Aorta (tissue), 5 donors: ENCODE results near the gene EPHA6. TPM values are rescaled to one million over a fixed set of nuclear protein-coding genes. Genes with fewer than 3 reads are reported as not detected.

ENCODE experiments used
- ATAC-seq: fragments of 200-7000 bp; cut with Tn5 transposase; one replicate; pipeline ENCODE4 v1.9.1; 2022; ENCODE audit warnings: moderate library complexity; ENCODE audit not compliant: low FRiP score
- DNase-seq, 2 donors: peaks; one replicate each; pipeline ENCODE4 v3.0.0-alpha.2; 2020
- H3K27ac ChIP-seq, 2 donors: one replicate each; pipeline ENCODE4 v1.5.1; 2013; ENCODE audit warnings: low read length in 2 of 2, mild to moderate bottlenecking in 2 of 2, moderate library complexity in 2 of 2, control low read depth in 1 of 2, inconsistent platforms in 1 of 2, low read depth in 1 of 2
- H3K27me3 ChIP-seq, 2 donors: one replicate each; pipeline ENCODE4 v1.6.1; 2013; ENCODE audit warnings: control low read depth in 1 of 2, low read length in 1 of 2, mild to moderate bottlenecking in 1 of 2, moderate library complexity in 1 of 2; ENCODE audit not compliant: insufficient read depth in 2 of 2, control insufficient read depth in 1 of 2
- H3K36me3 ChIP-seq, 2 donors: one replicate each; pipeline ENCODE4 v1.6.1; 2013; ENCODE audit warnings: control low read depth in 1 of 2, low read length in 1 of 2, mild to moderate bottlenecking in 1 of 2; ENCODE audit not compliant: insufficient read depth in 2 of 2, control insufficient read depth in 1 of 2
- H3K4me1 ChIP-seq, 2 donors: one replicate each; pipeline ENCODE4 v1.6.1; 2013; ENCODE audit warnings: low read length in 2 of 2, control low read depth in 1 of 2, mild to moderate bottlenecking in 1 of 2, moderate library complexity in 1 of 2; ENCODE audit not compliant: insufficient read depth in 2 of 2, control insufficient read depth in 1 of 2
- H3K4me3 ChIP-seq, 2 donors: one replicate each; pipeline ENCODE4 v1.5.1; 2013; ENCODE audit warnings: low read length in 2 of 2, control low read depth in 1 of 2, mild to moderate bottlenecking in 1 of 2
- H3K9me3 ChIP-seq: one replicate; pipeline ENCODE4 v1.6.1; 2013; ENCODE audit warnings: mild to moderate bottlenecking, low read length; ENCODE audit not compliant: control insufficient read depth
- WGBS, 2 donors: extraction: QIAGEN DNeasy Blood & Tissue Kit; methylation state at CpG; one replicate each; pipeline ENCODE4 v1.1.7; 2013; 5-methylcytosine and 5-hydroxymethylcytosine counted together
- intact Hi-C, 2 donors: fragments of 100-400 bp; cut with DNase I; formaldehyde crosslinking; loops; one replicate each; pipeline versions ENCODE4 v1.14.2 to v1.15.0; 2022
- polyA plus RNA-seq, 2 donors: library from polyadenylated mRNA; stranded (reverse); fragments of 200-250 nt; gene quantifications; one replicate each; pipeline ENCODE4 v1.2.3, GENCODE V29; 2013
- total RNA-seq, 2 donors: library from RNA; stranded (reverse); fragmentation: NEBNext Ultra II Directional; extraction: Animal tissue kit (Norgen Biotek cat#: 25700); gene quantifications; one replicate each; pipeline ENCODE4 v1.2.1, GENCODE V29; 2021
- donor health status: healthy with polysubstance abuse.
- donor health status: Bipolar disorder and iron deficiency.
- donor health status: DM: no; HTN: no; CAD: no.
- donor health status: DM: no; HTN: no; CAD: no.
- donor health status: DM: yes; HTN: yes; CAD: no.

EPHA6 gene
- total and polyA plus RNA-seq, 4 donors = 0.33 to 2.8 (median 1.8) TPM; not detected in 1

DNA sequence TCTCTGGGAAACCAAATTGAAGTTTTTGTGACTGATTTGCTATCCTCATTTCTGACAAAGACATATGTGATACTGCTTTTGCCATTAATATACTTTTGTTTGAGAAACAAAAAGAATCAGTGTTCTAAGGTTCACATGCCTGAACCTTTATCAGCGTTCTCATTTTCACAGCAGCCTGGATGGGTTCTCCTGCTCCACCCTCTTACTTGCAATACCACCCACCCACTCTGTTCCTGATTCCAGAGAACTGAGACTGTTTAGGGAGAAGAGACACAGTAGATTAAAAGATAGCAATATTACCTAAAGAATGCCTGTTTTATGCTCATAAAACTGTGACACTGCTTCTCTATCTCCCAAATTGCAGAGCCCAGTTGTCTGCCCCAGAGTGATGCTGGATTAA lies 924.4 kb downstream of the EPHA6 start:
- intact Hi-C loops = no loop called here
- Histone ChIP-seq H3K4me3 (no peak overlapping the region), H3K27ac (no peak overlapping the region), H3K27me3 (no peaks in the 10 kb centered on the region), H3K4me1 (no peaks in the 10 kb centered on the region), H3K9me3 (no peaks in the 10 kb centered on the region), H3K36me3 (no peaks in the 10 kb centered on the region)
- WGBS, 2 donors = 56 to 65% methylated on average over 1 of the region's 1 CpG
- DNase-seq (no peak), ATAC-seq (no peak)

DNA sequence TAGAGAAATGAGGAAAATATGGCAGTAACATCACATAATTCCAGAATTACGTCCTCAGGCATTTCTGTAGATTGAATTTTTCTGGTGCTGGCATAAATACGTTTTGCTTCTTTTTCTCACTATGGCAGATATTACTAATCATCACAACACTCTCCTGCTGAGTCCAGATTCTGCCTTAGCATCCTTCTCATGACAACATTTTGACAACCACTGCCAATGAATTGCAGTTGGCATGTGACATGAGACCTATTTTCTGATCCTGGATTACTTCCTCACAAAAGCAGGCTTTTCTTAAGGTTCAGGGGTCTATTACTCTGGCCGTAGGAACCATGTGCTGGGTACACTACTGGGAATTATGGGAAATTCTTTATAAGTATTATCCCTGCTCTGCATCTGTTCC lies 927.6 kb downstream of the EPHA6 start:
- Histone ChIP-seq H3K4me1 (no peaks in the 10 kb centered on the region), H3K4me3 (no peak overlapping the region), H3K9me3 (no peaks in the 10 kb centered on the region), H3K27ac (no peak overlapping the region), H3K27me3 (no peaks in the 10 kb centered on the region), H3K36me3 (no peaks in the 10 kb centered on the region)
- 70 to 74% methylated on average over 3 of the region's 3 CpGs for WGBS, 2 donors
- ATAC-seq (no peak), DNase-seq (no peak)
- intact Hi-C loops = no loop called here

DNA sequence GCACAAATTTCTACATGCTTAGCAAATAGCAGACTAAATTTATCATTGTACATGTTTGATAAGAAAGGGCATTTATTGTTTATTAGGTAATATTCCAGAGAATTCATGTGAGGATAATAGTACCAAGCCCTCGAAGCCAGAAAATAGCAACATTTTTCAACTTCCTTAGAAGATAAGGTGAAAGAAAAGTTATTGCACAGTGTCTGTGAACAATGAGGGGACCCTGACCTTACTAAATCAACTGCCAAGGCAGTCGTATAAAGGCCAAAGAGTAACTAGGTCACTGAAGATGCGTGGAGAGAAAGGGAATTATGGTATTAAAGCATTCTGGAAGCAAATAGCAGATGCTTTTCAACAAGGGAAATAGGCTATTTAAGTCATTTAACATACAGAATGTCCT lies 929.9 kb downstream of the EPHA6 start:
- intact Hi-C loops = no loop called here
- ATAC-seq = no peak

DNA sequence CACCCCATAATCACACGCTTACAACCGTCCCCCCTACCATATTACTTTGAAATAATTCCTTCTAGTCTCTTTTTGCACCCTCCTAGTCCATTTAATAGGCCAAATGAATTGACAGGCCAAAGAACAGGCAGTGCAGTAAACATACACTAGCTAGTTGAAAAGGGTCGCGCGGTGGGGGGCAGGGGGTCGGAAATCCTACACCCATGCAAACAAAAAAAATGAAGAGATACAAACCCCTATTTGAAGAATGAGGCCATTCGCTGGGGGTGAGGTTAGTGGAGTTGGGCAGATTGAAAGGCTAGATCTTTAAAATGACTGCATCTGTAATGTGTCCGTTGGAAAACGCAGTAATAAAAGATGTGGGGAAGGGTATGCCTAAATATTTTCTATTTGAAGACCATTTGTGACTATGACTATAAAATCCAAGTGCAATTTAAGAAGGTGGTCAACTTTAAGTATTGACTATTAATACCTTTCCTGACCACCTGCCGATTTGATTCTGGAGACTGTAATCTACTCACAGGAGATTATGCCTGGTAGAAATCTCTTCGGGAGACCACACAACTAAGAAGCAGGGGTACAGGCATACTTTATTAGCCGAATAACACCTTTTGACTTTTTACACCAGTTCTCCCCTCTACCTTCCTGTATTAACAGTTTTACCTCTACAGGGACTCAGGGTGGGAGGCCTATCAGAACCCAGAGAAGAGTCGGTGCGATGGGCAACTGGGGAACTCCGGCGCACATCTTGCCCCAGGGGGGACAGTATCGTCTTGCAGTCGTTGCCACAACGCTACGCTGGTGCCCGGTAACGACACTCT lies 949.4 kb downstream of the EPHA6 start:
- DNase-seq (no peak), ATAC-seq (peak; percentile 78)
- H3K4me3 ChIP-seq = peak overlapping the region; percentile 52 to 73
- no peaks in the 10 kb centered on the region for H3K27me3 ChIP-seq
- intact Hi-C loops = no loop called here
- no peaks in the 10 kb centered on the region for H3K4me1 ChIP-seq
- H3K9me3 ChIP-seq = no peaks in the 10 kb centered on the region
- no peaks in the 10 kb centered on the region for H3K36me3 ChIP-seq
- 19 to 22% methylated on average over 22 of the region's 22 CpGs for WGBS, 2 donors
- H3K27ac ChIP-seq = no peak overlapping the region

More for the DNA sequence above, 929.9 kb downstream of the EPHA6 start:
- Histone ChIP-seq H3K9me3 (no peaks in the 10 kb centered on the region), H3K4me1 (no peaks in the 10 kb centered on the region), H3K27me3 (no peaks in the 10 kb centered on the region), H3K36me3 (no peaks in the 10 kb centered on the region), H3K27ac (no peak overlapping the region), H3K4me3 (no peak overlapping the region)
- 36 to 47% methylated on average over 3 of the region's 3 CpGs for WGBS, 2 donors
- DNase-seq = no peak

DNA sequence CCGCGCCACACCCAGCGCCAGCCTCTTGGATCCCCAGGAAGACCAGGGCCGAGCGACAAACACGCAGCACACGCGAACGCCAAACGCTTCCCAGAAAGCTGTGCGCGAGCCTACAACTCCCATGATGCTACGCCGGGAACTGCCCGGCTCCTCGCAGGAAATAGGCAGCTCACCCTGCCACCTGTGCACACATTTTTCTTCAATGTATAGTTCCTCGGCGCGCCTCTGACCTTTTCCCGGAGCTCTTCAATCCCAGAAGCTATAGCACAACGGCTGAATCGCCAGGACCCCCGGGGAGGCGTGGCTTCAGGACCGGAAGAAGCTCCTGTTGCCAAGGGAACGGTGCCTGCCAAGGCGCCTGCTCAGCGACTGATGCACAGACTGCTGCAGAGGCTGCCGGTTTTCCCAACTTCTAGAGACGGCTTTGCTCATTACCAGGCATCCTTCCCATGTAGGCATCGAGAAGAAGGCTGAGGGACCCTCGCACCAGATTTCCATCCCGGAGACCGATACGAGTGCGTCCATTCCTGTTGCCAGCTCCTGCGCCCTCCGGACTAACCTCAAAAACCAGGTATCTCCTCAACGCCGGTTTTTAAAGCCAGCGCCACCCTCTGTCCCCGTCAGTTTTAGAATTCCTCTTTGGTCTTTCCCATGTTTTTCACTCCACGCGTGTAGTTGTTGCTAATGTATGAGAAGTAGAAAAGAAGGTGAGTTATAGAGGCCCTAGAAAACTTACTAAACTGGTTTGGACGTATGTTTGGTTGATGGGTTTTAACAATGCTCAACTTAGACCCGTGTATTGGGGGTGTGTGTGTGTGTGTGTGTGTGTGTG lies 950.2 kb downstream of the EPHA6 start, which contains the start of gene ARL6:
Gene ARL6, plus strand, starts transcription at position 352 of the 832 bp plus-strand sequence. CDS start 3,350 bp downstream, outside the sequence.
- Histone ChIP-seq H3K9me3 (no peaks in the 10 kb centered on the region), H3K27ac (no peak within 1 kb of the TSS), H3K4me1 (no peaks in the 10 kb centered on the region), H3K27me3 (no peaks in the 10 kb centered on the region), H3K36me3 (no peaks in the 10 kb centered on the region), H3K4me3 (peak within 1 kb of the TSS; percentile 52 to 73)
- 0% methylated on average over 46 of the region's 46 CpGs for WGBS, 2 donors
- DNase-seq (peak; percentile 89 to 93), ATAC-seq (peak; percentile 96)
- intact Hi-C loops = no loop called here

DNA sequence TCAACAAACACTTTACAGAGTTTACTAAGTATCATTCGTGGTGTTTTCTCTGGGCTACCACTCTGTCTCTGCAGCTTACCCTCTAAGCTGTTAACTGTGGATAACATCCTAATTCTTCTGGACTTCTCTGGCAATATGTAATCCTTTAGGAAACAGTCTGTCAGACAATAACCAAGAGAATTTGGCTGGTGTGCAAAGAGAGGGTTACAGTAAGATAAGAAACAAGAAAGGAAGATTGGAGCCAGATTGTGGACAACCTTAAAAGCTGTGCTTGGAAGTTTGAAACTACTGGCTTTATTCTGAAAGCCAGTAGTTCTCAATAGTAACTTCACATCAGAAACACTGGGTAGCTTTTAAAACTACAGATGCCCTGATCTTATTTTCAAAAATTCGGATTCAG lies 950.9 kb downstream of the EPHA6 start:
- Histone ChIP-seq H3K27me3 (no peaks in the 10 kb centered on the region), H3K4me1 (no peaks in the 10 kb centered on the region), H3K27ac (no peak overlapping the region), H3K36me3 (no peaks in the 10 kb centered on the region), H3K4me3 (peak overlapping the region; percentile 36 to 52), H3K9me3 (no peaks in the 10 kb centered on the region)
- intact Hi-C loops = no loop called here
- DNase-seq = no peak
- ATAC-seq = no peak
- 20 to 24% methylated on average over 2 of the region's 2 CpGs for WGBS, 2 donors

DNA sequence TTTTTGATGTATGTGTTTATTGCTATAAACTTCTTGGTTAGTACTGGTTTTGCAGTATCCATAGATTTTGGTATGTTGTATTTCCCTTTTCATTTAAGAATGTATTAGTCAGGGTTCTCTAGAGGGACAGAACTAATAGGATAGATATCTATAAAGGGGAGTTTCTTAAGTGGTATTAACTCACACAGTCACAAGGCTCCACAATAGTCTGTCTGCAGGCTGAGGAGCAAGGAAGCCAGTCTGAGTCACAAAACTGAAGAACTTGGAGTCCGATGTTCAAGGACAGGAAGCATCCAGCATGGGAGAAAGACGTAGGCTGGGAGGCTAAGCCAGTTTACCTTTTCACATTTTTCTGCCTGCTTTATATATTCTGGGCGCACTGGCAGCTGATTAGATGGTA lies 958.5 kb downstream of the EPHA6 start:
- Histone ChIP-seq H3K36me3 (no peaks in the 10 kb centered on the region), H3K27me3 (no peaks in the 10 kb centered on the region), H3K27ac (no peak overlapping the region), H3K4me1 (no peaks in the 10 kb centered on the region), H3K9me3 (no peaks in the 10 kb centered on the region), H3K4me3 (no peak overlapping the region)
- WGBS, 2 donors = 98 to 99% methylated on average over 3 of the region's 3 CpGs
- intact Hi-C loops = no loop called here
- DNase-seq (no peak), ATAC-seq (no peak)

DNA sequence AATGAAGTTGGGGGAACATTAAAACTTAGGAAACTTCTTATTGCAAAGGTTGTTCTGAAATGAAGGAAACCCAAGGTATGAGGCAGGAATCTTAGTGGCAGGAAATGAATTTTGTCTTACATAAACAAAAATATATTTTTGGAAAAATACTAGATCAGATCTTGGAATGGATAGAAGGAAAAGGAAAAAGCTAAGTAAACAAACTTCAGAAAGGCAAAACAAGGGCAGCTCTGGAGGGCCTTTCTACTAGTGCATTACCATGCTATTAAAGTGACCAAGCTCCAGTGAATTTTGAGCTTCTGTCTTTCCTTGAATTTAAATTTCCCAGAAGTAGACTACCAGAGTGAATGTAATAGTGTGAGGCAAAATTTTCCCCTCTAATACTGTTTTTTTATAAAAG lies 963.8 kb downstream of the EPHA6 start:
- no peak for ATAC-seq
- Histone ChIP-seq H3K9me3 (no peaks in the 10 kb centered on the region), H3K36me3 (no peaks in the 10 kb centered on the region), H3K4me3 (no peak overlapping the region), H3K27me3 (no peaks in the 10 kb centered on the region), H3K27ac (no peak overlapping the region), H3K4me1 (peaks cover 0 to 2% of the 10 kb centered on the region in 2 donors)
- intact Hi-C loops = no loop called here
- DNase-seq = no peak
